NCI-H1105 (cell line): ENCODE measurements around the gene METTL8.

Source experiments
- DNase-seq: peaks from one replicate; lab custom pipeline; 2025; lab: John Stamatoyannopoulos, UW

METTL8 gene

GRCh38 chr2:171310889-171311288 is 122.9 kb downstream of the METTL8 start:
- DNase-seq, result no peak

DNA sequence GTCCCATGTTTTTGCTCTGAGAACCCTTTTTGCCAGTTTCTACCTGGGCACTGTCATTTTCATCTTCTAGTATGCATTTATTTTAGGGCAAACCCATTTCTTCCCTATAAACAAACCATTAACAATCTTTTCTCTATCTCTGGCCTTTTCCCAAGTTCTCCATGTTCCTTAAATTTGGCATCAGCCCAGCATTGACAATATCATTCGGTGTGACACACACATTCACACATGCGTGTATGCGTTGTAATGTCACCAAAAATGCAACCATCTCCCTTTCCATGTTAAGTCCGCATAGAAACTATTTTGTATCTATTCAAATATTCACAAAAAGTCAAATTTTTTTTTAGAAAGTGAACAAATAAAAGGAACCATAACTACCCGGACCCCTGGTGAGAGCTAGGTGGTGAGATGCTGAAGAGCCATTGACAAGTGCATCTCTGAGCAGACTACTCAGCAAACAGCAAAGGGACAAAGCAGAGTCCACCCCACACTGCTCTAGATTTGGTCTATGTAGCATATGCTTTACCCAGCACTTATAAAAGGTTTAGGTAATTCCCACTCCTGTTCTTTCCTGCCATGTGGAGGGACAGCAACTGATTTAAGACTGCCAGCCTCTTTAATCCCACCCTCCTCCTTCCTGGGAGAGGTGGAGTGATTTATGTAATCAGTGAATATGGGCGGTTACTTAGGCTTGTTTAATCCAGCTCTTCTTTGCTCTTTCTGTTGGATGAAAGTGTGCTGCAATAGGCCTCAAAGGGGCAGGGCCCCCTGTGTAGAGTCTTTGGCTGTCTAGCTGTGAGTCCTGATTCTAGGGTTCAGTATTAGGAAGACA is 124.1 kb downstream of the METTL8 start:
- no peak for DNase-seq

DNA sequence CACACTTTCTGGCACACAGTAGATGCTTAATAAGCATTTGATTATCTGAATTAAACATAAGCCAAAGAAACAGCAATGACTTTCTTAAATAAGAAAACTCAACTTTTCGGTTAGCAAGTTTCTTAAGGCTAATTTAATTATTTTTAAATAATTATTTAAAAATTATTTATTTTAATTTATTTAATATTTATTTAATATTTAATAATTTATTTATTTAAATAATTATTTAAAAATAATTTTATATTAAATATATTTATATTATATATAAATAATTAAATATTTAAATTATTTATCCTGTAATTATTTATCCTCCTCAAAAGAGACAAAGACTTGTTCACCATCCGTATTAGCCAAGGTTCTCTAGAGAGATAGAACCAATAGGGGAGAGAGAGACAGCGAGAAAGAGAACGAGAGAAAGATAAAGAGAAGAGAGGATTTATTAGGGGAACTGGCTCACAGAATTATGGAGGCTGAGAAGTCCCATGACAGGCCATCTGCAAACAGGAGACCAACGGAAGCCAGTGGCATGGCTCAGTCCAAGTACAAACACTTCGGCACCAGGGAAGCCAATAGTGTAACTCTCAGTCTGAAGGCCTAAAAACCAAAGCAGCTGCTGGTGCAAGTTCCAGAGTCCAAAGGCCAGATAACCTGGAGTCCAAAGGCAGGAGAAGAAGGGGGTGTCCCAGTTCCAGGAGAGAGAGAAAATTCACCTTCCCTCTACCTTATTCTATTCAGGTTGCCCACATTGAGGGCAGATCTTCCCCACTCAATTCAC is 125.3 kb downstream of the METTL8 start:
- DNase-seq, result no peak

GRCh38 chr2:171307560-171307959 is 126.2 kb downstream of the METTL8 start:
- DNase-seq, result no peak

DNA sequence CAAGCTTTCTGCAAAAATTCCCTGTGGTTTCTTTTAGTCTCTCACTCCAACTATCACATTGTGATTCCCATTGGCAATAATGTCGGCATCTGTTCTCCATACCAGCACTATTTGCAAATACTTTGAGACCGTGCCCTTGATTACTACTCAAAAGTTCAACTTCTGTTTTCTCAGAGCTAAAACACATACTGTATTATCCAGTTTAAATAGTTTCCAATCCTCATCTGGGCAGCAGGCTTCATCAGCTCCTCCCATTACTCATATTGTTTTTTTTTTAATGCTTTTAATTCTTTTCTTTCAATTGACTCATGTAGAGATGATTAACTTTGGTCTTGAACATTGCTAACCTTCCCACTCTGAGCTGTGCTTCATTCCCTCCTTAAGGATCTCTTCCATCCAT is 135.8 kb downstream of the METTL8 start:
- DNase-seq, result no peak

GRCh38 chr2:171294608-171295007 is 139.2 kb downstream of the METTL8 start:
- no peak for DNase-seq

GRCh38 chr2:171293661-171294060 is 140.1 kb downstream of the METTL8 start:
- no peak for DNase-seq

DNA sequence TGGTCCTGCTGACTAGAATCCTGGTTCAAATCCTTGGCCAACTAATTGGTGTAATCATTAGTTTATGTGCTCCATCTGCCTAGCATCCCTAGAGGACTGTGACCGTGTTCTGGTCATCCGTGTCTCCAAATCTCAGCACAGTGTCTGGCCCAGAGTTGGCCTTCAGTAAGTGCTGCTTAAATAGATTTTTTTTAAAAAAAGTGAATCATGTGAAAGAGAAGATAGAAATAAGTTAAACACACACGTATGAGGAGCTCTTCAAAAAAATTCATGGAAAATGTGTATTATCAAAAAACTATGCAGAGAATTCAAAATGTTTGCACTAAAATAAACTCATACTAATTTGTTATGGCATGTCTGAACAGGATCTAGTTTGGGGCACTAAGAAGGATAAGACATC is 143.8 kb downstream of the METTL8 start:
- no peak for DNase-seq

DNA sequence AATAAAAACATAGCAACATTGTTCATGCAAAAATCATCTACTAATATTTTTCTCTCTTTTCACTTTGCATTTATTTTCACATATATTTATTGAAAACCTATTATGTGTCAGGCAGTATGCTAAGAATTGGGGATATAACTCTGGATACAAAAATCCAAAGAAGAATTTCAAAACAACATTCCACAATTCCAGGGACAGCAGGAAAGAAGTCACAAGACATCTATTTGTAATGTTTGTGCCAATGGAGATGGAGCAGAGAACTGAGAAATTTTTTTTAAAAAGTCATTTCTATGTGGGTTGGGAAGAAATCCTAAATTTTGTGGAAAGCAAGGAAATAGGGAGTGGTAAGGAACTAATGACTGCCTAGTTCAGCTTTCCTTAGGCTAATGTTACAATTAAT is 144.5 kb downstream of the METTL8 start:
- no peak for DNase-seq

- no peak for DNase-seq
Measured at GRCh38 chr2:171287611-171288010, 146.2 kb downstream of the METTL8 start.

DNA sequence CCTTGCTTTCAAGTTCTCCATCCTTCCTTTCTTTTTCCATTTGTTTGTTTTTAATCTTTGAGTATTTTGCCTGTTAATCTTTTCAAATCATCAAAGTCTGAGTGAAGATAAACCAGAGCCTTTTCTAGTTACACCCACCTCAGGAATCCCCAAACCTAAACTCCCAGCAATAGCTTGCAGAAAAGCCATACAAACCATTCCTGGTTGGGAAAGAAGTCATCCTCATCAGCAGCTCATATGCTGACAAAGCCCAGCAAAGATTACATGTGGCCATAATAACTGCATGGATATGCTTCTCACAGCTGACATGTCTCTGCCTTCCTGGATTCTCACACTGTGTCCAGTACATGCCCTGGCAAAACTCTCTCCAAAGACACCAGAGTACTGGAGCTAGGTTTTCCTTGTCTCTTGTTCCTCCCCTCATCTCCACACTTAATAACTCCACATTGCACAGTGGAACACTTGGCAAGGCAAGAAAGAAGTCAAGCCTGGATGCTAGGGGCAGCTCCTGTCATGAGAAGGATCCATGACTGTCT is 146.7 kb downstream of the METTL8 start:
- DNase-seq, result no peak

DNA sequence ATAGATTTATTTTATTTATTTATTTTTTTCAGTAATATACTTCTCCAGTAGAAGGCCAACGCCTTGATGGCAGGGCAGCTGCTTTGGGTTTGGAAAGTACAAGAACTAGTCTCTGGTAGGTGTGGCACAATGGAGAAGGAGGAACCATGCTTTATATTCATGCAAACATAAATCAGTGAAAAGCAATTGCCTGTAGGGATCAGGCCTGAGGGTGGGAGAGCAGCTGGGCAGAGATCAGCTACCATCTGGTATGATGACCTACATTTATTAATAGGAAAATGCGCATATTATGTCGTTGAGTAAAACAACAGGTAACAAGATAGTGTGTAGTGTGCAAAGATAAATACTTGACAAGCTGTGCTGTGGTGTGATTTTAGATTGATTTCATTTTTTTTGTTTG is 152.7 kb downstream of the METTL8 start:
- DNase-seq, result no peak

DNA sequence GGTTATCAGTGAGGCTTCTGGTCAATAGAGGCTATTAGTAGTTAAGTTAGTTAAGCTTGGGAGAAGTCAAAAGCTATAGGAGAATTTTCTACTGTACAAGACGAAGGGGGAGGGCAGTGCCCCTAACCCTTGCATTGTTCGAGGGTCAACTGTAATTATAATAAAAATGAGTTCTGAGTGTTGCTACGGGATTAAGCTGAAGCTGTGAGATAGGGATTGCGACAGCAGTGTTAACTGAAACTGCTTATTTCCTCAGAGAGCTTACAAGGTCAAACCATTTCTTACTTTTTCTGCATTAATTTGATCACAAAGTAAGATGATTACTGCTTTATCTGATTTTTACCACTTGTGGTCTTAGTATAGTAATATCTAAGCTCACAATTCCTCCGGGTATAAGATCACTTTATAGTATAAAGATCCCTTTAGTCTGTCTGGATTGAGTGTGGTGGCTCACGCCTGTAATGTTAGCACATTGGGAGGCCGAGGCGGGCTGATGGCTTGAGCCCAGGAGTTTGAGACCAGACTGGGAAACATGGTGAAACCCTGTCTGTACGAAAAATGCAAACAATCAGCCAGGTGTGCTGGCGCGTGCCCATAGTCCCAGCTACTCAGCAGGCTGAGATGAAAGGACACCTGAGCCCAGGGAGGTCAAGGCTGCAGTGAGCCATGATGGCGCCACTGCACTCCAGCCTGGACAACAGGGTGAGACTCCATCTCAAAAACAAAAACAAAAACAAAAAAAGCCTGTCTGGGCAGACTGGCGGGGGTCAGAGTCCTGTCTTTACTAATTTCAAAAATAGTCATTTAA is 153.6 kb downstream of the METTL8 start:
- no peak for DNase-seq

- no peak for DNase-seq
Measured at GRCh38 chr2:171274757-171275156, 159.0 kb downstream of the METTL8 start.

GRCh38 chr2:171271971-171272436 is 161.8 kb downstream of the METTL8 start:
- no peak for DNase-seq

DNA sequence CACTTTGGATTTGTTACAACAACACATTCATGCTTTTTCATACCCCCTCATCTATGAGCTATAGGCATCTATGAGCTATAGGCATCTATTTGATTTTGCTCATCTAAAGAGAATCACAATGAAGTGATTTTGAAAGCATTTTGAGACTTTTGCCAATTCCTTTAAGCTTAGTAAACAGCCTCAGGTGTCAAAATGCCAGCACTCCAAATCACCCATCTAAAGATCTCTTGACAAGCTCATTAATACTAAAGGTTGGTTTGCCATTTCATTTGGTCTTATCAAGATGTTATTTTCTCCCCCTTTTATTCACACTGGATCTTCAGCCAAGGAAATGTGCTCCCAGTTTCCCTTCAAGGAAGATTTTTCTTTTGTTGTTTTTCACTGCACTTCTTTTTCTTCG is 162.4 kb downstream of the METTL8 start:
- no peak for DNase-seq

DNA sequence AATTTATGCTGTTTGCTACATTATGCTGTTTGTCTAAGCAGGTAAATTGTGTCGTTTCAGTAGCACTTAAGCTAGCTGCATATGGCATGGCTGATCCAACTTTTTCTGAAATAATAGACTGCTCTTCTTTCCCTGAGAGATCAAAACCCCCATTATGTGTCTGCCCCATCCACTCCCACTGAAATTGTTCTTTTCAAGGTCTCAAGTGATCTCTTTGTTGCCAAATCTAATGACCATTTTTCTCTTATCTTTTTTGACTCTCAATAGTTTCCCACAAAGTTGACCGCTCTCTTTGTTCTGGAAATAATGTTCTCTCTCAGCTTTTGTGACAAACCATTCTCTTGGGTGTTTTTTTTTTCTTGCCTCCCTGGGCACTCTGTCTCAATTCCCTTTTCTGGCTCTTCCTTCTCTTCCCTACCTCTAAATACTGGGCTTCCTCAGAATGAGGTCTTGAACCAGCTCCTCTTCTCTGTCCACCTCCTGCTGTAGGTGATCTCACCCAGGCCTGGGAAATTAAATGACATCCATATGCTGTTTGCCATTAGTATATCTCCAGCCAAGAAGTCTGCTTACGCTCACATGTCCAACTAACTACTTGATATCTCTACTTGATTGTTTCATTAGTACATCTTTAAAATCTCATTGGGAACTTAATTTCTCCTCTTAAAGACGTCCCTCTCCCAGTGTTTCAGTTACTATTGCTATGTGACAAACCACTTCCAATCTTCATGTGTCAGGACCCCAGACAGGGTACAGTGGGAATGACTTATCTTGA is 165.7 kb downstream of the METTL8 start:
- no peak for DNase-seq
